HG03064 (cell line): ENCODE measurements around the gene RPAP2.
"Not testable (repeated sequence)": the region's sequence is repeated elsewhere in the genome, so short reads cannot be mapped to it uniquely, and the experiment has no call there.

Experiments
- ATAC-seq: cut with Tn5 transposase; IDR thresholded peaks from one replicate; pipeline ENCODE4 v1.9.1; 2021; ENCODE audit warnings: low read depth; ENCODE audit not compliant: unreplicated experiment

RPAP2 gene

GRCh38 chr1:92298573-92299476, at the start of gene RPAP2, which contains the start of gene GLMN:
Gene RPAP2, plus strand, starts transcription at chr1:92299059. Its CDS starts 15 bp downstream, at chr1:92299074.
Gene GLMN, minus strand, starts transcription at chr1:92298987. Its CDS starts 988 bp downstream, at chr1:92297999.
- ATAC-seq, result peak; percentile 99

- ATAC-seq, result not testable (repeated sequence)
Measured at GRCh38 chr1:92254714-92255113, 44.1 kb upstream of the RPAP2 start.

- no peak for ATAC-seq
Measured at GRCh38 chr1:92259350-92259749, 39.5 kb upstream of the RPAP2 start.

GRCh38 chr1:92262516-92262915, 36.3 kb upstream of the RPAP2 start:
- no peak for ATAC-seq

GRCh38 chr1:92273039-92273438, 25.8 kb upstream of the RPAP2 start:
- no peak for ATAC-seq

- no peak for ATAC-seq
Measured at GRCh38 chr1:92274939-92275338, 23.9 kb upstream of the RPAP2 start.

- ATAC-seq, result no peak
Measured at GRCh38 chr1:92276082-92276481, 22.8 kb upstream of the RPAP2 start.

GRCh38 chr1:92277105-92277723, 21.6 kb upstream of the RPAP2 start:
- no peak for ATAC-seq

GRCh38 chr1:92279781-92280180, 19.1 kb upstream of the RPAP2 start:
- ATAC-seq, result not testable (repeated sequence)

- not testable (repeated sequence) for ATAC-seq
Measured at GRCh38 chr1:92281411-92281810, 17.4 kb upstream of the RPAP2 start.

- ATAC-seq, result no peak
Measured at GRCh38 chr1:92291372-92291999, 7.4 kb upstream of the RPAP2 start.

GRCh38 chr1:92298213-92298572, 666 bp upstream of the RPAP2 start:
- ATAC-seq, result peak; percentile 4

GRCh38 chr1:92299477-92300150, 755 bp downstream of the RPAP2 start:
- peak; percentile 1 for ATAC-seq

GRCh38 chr1:92301021-92301420, 2.2 kb downstream of the RPAP2 start:
- no peak for ATAC-seq

- ATAC-seq, result no peak
Measured at GRCh38 chr1:92306020-92306419, 7.2 kb downstream of the RPAP2 start.

- no peak for ATAC-seq
Measured at GRCh38 chr1:92307980-92308379, 9.1 kb downstream of the RPAP2 start.

- ATAC-seq, result no peak
Measured at GRCh38 chr1:92310185-92310597, 11.3 kb downstream of the RPAP2 start.

- ATAC-seq, result no peak
Measured at GRCh38 chr1:92314024-92314423, 15.2 kb downstream of the RPAP2 start.

GRCh38 chr1:92315766-92316599, 17.1 kb downstream of the RPAP2 start:
- ATAC-seq, result no peak
